GM15510 (cell line): Measurements from ENCODE around the gene RAB3IL1.

Source experiments
- POLR2A ChIP-seq: IDR thresholded peaks from 3 replicates; pipeline ENCODE4 v1.6.1; 2011; ENCODE audit warnings: borderline replicate concordance; ENCODE audit not compliant: insufficient read length; ENCODE audit errors: extremely low read depth

RAB3IL1 gene

DNA sequence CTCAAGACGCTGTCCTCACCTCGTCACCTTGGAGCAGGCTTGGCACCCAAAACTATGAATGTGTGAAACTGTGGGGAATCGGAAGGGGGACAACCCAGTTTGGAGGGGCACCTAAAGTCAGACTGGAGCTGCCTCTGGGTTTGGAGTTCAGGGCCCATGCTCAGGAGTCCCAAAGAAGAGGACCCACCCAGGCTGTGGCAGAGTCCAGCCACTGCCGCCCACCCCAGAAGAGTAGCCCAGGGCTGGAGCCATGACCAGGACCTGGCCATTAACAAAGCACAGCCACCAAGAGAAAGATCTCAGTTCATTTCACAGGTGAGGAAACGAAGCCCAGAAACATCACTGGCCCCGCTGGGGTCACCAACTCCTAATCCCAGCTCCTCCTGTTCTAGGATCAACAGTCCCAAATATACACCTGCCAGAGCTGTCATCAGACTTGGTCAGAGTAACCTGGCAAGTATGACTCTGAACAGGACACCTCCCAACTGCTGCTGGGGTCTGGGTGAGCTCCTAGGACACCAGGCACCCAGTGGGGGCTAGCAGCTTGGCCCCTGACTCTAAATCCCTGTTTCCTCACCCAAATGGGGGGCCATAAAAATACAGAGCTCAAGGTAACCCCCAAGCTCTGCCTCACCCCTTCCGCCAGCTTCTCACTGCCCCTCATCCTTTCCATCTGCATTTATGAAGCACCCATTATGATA, 2.7 kb downstream of the RAB3IL1 start:
- no peak for TF ChIP-seq POLR2A

DNA sequence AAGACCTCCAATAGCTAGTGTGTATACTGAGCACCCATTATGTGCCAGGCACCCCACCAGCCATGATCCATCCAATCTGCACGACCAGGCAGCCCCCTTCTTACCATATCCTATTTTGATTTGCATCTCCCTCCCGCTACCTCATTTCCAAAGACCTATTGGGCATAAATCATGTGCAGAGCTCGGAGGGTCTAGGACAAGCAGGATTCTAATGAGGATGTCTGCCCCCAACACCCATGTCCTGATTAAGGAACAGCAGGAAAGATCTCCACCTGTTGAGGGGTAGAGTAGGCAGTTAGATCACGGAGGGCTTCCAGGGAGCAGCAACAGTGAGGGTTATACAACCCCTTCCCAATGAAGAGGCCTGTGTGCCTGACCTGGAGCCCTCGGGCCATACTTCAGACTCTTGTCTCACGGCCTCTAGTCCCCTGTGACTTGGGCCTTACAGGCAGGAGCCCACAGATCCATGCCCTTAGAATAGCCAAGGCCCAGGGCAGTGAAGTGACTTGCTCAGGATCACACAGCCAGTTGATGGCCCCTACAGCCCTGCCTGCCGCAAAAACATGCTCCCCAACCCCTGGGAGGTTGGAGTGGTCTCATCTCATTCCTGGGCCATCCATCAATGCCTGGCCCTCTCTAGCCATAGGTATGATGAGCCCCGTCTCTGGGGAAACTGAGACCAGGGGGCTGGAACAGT, 3.5 kb downstream of the RAB3IL1 start:
- TF ChIP-seq POLR2A, result no peak

DNA sequence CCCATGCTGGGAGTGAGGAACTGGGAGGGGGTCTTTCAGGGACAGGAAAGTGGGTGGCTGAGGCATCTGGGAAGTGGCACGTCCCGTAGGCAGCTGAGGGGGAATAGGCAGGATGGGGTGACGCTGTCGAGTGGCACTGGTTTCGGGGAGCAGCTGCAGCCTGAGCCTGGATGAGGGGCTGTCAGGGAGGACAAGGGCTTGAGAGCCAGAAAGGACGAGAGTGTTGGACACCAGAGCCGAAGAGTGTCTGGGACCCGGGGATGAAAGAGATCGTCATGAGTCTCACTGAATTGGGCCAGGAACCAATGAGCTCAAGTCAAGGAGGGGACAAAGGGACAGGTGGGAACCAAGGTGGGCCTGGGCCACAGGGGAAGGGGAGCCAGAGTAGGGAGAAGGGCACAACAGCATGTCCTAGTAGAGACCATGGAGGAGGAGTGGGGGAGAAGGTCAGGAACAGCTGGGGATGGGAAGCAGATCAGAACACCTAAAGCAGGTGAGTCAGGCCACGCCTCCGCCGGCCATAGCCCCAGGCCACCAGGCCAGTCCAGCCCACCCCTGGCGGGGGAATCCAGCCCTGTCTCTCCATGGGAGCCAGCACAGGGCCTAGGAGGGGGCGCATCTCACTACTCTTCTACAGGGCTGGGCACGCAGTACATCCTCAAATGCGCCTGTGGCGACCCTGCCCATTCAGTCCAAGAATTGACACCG, 4.2 kb downstream of the RAB3IL1 start:
- no peak for TF ChIP-seq POLR2A

DNA sequence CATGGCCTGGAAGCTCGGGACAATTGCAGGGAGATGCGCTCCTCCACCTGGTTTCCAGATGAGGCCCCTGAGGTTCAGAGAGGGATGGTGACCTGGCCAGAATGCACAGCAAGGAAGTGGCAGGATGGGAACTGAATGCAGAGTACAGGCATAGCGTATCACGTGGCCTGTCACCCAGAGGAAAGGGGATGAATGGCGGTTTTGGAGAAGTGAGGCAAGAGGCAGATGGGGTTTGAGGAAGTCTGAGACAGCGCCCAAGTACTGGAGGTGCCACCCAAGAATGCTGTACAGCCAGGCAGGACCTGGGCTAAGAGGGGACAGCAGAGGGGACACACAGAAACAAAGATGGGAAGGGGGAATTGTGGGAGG, 4.9 kb downstream of the RAB3IL1 start:
- no peak for TF ChIP-seq POLR2A

DNA sequence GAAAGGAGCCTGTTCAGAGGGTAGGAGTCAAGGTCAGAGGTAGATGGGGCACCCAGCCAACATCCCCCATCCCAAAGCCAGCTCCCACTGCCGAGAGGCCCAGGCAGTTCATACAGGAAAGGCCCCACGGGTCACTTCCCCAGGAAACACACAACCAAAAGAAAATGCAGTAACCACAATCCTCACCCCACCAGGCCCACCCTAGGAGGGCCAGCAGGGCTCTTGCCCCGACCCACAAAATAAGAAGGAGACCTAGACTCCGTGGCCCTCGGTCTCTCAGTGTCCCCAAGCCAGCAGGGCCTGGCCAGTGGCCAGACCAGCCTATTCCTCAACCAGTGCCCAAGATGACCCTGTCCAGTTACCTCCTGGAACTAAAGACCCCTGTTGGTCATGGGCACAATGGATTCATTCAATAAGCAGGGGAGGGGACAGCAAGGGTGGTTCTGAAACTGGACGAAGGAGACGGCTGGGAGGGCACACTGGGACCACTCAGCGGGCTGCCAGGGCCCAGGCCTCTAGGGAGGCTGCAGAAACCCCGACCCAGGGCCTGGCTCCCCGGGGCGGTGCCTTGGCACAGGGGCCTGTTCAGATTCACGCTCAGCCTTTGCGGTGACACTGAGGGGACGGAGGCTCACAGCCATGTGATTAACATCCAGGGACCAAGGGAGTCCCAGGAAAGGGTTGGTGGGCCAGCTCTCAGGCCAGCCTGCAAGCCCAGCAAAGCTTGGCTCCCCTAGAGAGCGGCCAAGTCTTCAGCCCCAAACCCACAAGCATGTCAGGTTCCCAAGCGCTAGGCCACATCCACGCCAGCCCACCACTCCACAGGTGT, 5.5 kb downstream of the RAB3IL1 start:
- no peak for TF ChIP-seq POLR2A

DNA sequence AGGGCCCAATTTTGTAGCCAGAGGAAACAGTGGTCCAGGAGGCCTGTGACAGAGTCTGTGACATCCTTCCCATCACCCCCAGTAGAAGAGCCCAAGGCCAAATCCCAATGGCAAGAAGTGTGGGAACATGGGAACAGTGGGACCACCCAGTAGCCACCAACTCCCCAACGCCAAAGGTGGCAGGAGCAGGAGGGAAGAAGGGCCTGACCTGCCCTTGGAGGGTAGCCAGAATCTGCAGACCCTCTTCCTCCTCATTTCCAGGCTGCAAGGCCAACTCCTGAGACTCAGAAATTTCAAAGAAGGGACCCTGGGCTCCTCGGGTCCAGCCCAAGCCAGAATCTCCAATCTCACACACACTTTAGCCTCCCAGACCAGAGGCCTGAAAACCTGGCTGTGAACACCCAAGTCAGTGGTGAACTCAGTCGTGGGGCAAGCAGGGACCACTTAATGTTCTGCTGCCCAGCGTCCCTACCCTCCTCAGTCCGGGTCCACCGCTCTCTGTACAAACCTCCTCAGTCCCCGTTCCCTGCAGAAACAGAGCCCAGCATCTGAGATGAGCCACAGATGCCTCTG, 6.2 kb downstream of the RAB3IL1 start:
- no peak for TF ChIP-seq POLR2A

DNA sequence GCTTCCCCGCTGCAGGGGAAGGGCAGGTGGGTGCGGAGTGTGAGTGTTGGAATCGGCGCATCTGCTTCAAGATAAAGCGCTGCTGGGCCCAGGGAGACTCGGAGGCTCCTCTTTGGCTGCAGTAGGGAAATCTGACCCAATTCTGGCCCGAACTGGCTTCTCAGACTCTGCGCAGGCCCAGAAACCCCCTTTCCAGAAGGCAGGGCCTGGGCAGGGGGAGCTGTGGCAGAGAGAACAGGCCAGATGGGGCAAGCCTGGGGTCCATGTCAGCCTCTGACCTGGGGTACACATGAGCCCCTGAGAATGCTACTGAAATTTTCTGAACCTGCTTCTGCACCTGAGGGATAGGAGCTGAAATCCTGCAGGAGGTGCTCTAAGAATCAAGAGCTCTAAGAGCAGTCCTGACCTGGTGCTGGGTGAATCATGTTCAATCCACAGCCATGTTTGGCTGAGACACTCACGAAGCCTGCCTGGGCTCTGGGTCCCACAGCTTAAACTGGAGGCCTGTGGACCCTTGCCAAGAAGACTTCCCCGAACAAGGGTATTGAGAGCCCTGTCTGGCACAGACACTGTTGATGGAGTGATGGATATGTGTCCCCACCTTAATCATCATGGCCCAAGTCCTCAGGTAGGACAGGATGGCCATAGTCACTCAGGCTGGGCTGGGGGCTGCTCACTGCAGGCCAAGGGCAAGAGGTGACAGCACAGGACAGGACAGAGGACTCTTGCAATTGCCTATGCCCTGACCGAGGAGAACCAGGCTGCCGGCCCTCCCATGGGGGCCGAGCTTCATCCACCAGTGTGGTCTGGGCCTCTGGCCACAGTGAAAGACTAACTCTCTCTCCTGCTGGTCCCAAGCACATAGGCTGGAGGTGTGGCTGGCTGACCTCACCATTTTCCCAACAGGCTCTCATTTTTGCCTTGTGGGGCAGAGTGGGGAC, 6.9 kb downstream of the RAB3IL1 start:
- no peak for TF ChIP-seq POLR2A

DNA sequence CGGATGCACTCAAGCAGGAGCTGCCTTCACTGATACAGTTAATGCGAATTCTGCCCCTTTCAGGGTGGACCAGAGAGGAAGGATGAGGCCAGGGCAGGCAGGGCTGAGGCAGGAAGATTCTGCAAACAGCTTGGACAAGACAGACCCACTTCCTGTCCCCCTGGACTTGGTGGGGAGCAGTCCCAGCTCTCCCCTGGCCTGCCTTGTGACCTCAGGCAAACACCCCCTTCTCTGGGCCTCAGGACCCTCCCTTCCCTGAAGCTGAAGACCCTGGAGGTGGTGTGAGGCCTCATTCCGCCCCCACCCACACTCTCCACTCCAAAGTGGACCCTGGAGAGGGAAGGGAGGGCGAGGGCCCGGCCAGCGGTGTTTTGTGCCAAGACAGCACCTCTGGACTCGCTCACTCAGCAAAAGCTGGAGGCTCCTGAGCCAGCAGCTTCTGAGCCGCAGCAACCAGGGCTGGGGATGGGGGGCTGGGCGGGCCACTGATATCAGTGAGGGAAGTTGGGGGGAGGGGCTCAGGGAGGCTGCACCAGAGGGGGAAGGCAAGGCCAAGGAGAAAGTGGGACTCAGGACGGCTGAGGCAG, 8.5 kb downstream of the RAB3IL1 start:
- no peak for TF ChIP-seq POLR2A

DNA sequence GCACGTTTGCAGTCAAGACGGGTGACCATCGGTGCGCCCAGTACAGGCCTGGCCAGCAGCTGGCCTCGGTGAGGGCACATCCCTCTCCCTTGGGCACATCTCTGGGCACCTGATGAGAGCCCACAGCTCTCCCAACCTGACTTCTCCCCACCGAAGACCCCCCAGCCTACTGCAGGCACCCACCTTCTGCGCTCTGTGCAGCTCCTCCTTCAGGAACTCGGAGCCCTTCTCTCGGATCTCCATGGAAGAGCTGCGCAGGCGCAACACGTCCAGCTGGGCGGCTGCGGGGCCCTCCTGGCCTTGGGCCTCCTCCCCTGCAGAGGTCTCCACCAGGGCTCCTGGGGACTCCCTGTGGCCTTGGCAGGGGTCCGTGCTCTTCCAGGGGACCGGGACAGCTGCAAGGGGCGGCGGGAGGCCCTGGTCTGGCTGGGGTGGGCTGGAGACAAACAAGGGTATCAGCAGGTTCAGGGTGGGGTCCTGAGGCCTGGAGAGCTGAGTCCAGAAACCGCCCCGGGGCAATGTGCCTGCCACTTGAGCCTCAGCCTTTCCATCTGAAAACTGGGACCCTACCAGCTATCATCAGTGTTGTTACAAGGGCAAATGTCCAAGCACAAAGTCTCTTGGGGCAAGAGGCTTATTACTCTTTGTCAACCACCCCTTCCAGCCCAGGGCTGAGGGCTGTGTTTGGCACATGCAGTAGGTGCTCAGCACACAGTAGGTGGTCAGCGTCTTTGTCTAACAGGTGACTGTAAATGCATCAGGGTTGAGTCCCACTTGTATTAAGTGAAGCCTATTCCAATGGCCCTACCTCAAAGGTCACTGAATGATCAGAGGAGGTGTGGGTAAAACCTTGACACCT, 9.3 kb downstream of the RAB3IL1 start:
- TF ChIP-seq POLR2A, result no peak

DNA sequence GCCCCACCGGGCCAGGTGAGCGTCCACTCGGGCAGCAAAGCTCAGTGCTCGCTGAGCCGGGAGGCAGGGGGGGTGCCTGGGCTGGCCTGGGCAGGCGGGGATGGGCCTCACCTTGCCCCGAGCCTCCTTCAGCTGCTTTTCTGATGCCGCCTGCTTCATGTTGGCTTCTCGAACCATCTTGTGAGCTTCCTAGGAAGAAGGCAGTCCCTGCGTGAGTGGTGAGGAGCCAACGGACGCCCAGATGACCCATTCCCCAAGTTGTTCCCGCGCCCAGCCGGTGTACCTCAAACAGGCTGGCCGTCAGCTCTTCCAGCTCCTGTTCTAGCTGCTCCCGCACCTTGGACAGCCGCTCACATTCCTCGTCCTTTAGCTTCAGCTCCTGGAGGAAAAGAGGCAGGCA, 10.1 kb downstream of the RAB3IL1 start:
- TF ChIP-seq POLR2A, result no peak

DNA sequence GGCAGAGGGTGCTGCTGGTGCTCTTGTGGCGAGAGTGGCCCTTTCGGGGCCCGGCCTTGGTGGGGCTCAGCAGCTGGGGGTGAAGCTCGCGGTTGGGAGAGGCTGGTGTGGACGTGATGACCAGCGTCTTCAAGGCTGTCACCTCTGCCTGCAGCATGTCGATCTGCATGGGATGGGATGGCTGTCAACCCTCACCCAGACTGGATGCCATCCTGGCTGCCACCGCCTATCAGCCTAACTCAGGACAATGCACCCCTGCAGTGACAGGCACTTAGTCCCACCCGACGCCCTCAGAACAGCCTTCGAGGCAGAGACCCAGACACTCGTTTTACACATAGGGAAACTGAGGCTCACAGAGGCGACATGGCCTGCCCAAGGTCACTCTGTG, 10.8 kb downstream of the RAB3IL1 start:
- TF ChIP-seq POLR2A, result no peak

DNA sequence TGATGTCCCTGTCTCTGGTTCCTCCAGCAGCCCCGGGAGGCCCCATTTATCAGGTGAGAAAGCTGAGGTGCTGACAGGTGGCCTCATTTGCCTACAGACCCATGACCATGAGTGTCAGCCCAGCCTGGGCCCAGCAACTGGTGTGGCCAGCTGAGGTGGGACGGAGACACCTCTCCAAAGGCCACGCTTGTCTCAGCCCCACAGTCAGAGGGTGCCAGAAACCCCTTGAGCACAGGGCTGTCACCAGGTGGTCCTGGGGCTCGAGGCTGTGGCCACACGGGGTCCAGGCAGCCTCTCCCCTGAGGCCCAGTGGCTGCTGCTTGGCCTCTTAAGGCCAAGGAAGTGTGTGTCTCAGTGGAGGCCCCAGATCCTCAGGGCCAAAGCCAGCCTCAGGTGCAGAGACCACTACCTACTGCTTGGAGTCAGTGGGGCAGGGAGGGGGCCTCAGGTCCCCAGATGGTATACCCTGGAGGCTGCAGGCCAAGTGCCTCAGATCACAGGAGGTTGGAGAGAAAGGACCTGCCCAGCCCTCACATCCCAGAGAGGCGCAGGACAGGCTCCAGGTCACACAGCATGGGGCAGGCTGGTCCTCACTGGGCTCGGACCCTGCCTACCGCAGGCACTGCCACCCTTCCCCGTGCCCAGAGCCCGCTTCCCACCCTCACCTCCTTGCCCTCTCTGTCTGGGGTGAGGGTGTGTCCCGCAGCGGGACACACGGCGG, 11.4 kb downstream of the RAB3IL1 start:
- TF ChIP-seq POLR2A, result no peak
